Activated gamma-delta T cell treated with anti-CD3 and anti-CD28 coated beads, Interleukin-2, amount 50 U/mL, for 16 hours (primary cell): ENCODE measurements around the gene SLC9A9.

Experiments used
- DNase-seq: peaks from one replicate; pipeline ENCODE4 v3.0.0-alpha.2; 2020; ENCODE audit warnings: low read depth

SLC9A9 gene

GRCh38 chr3:143413372-143413771 lies 434.9 kb downstream of the SLC9A9 start:
- no peak for DNase-seq

- DNase-seq: no peak
Observed at GRCh38 chr3:143412084-143412483, 436.2 kb downstream of the SLC9A9 start.

GRCh38 chr3:143410259-143410658 lies 438.0 kb downstream of the SLC9A9 start:
- no peak for DNase-seq

GRCh38 chr3:143408771-143409170 lies 439.5 kb downstream of the SLC9A9 start:
- DNase-seq: no peak

- no peak for DNase-seq
Observed at GRCh38 chr3:143402602-143403001, 445.7 kb downstream of the SLC9A9 start.

GRCh38 chr3:143396790-143397189 lies 451.5 kb downstream of the SLC9A9 start:
- DNase-seq: no peak

- DNase-seq: no peak
Observed at GRCh38 chr3:143389388-143389787, 458.9 kb downstream of the SLC9A9 start.

- no peak for DNase-seq
Observed at GRCh38 chr3:143387425-143387824, 460.8 kb downstream of the SLC9A9 start.

GRCh38 chr3:143384076-143384475 lies 464.2 kb downstream of the SLC9A9 start:
- DNase-seq: no peak

GRCh38 chr3:143383421-143383820 lies 464.8 kb downstream of the SLC9A9 start:
- no peak for DNase-seq

GRCh38 chr3:143382816-143383215 lies 465.5 kb downstream of the SLC9A9 start:
- no peak for DNase-seq

- no peak for DNase-seq
Observed at GRCh38 chr3:143380449-143380848, 467.8 kb downstream of the SLC9A9 start.

GRCh38 chr3:143375698-143376097 lies 472.6 kb downstream of the SLC9A9 start:
- no peak for DNase-seq

- DNase-seq: no peak
Observed at GRCh38 chr3:143367171-143367570, 481.1 kb downstream of the SLC9A9 start.

GRCh38 chr3:143366672-143367071 lies 481.6 kb downstream of the SLC9A9 start:
- DNase-seq: no peak

GRCh38 chr3:143363949-143364348 lies 484.3 kb downstream of the SLC9A9 start:
- DNase-seq: no peak

GRCh38 chr3:143363276-143363675 lies 485.0 kb downstream of the SLC9A9 start:
- no peak for DNase-seq

- DNase-seq: no peak
Observed at GRCh38 chr3:143362115-143362991, 485.9 kb downstream of the SLC9A9 start.

- no peak for DNase-seq
Observed at GRCh38 chr3:143361589-143361988, 486.7 kb downstream of the SLC9A9 start.

GRCh38 chr3:143360244-143360643 lies 488.0 kb downstream of the SLC9A9 start:
- DNase-seq: no peak

GRCh38 chr3:143358793-143359491 lies 489.3 kb downstream of the SLC9A9 start:
- no peak for DNase-seq

GRCh38 chr3:143358155-143358792 lies 490.0 kb downstream of the SLC9A9 start:
- DNase-seq: no peak

- DNase-seq: no peak
Observed at GRCh38 chr3:143357700-143358099, 490.6 kb downstream of the SLC9A9 start.
